Upper lobe of left lung (tissue), 6 donors: ENCODE results near the gene GABRG3. TPM values are rescaled to one million over a fixed set of nuclear protein-coding genes. Genes with fewer than 3 reads are reported as not detected.

ENCODE experiments used
- ATAC-seq, 2 donors: fragments of 200-7000 bp; cut with Tn5 transposase; one replicate each; pipeline ENCODE4 v1.9.1; 2022; ENCODE audit warnings: mild to moderate bottlenecking in 2 of 2, moderate library complexity in 2 of 2; ENCODE audit not compliant: low FRiP score in 2 of 2
- DNase-seq, 2 donors: peaks; one replicate each; pipeline ENCODE4 v3.0.0-alpha.2; 2019 to 2020
- H3K27ac ChIP-seq, 4 donors: fragments of 200-600 bp; sonication (generic); one replicate each; pipeline ENCODE4 v1.5.1; 2016 to 2019
- H3K27me3 ChIP-seq, 4 donors: fragments of 200-600 bp; sonication (generic); one replicate each; pipeline ENCODE4 v1.5.1; 2017 to 2019
- H3K36me3 ChIP-seq, 4 donors: fragments of 200-600 bp; sonication (generic); one replicate each; pipeline ENCODE4 v1.5.1; 2016 to 2019
- H3K4me1 ChIP-seq, 4 donors: fragments of 200-600 bp; sonication (generic); one replicate each; pipeline ENCODE4 v1.5.1; 2018 to 2019
- H3K4me3 ChIP-seq, 4 donors: fragments of 200-600 bp; sonication (generic); one replicate each; pipeline ENCODE4 v1.5.1; 2017 to 2019; ENCODE audit warnings: mild to moderate bottlenecking in 2 of 4, moderate library complexity in 1 of 4
- H3K9me3 ChIP-seq, 4 donors: fragments of 200-600 bp; sonication (generic); one replicate each; pipeline ENCODE4 v1.5.1; 2018 to 2019
- CTCF ChIP-seq, 6 experiments: fragments of 450-650 bp in 4 of 6; fragments of 200-600 bp in 2 of 6; sonication (generic) in 2 of 6; IDR thresholded peaks; one replicate each; pipeline ENCODE4 v1.5.1; 2016 to 2019; ENCODE audit warnings: antibody characterized with exemption in 6 of 6
- EP300 ChIP-seq, 4 donors: sonication (generic); formaldehyde crosslinking; IDR thresholded peaks; one replicate each; pipeline ENCODE4 v1.5.1; 2017; ENCODE audit warnings: antibody characterized with exemption in 4 of 4, control low read depth in 2 of 4
- POLR2A ChIP-seq, 4 donors: fragments of 450-650 bp; IDR thresholded peaks; one replicate each; pipeline ENCODE4 v1.5.1; 2016 to 2017; ENCODE audit warnings: antibody characterized with exemption in 4 of 4, mild to moderate bottlenecking in 2 of 4
- POLR2AphosphoS5 ChIP-seq, 2 donors: sonication (generic); formaldehyde crosslinking; IDR thresholded peaks; one replicate each; pipeline ENCODE4 v1.5.1; 2017; ENCODE audit warnings: antibody characterized with exemption in 2 of 2
- WGBS, 2 donors: methylation state at CpG; one replicate each; pipeline ENCODE4 v1.1.5; 2017 to 2018; 5-methylcytosine and 5-hydroxymethylcytosine counted together
- total RNA-seq, 6 donors: library from RNA; depleted of rRNA in 4 of 6; stranded (reverse); fragments of >200 nt in 4 of 6; gene quantifications; one replicate each; pipeline versions ENCODE4 v1.1.0 to v1.2.1, GENCODE V29; 2016 to 2021
- donor health status: DM: no; HTN: no; CAD: no; lungs with moderate emphysema.
- donor health status: DM: no; HTN: yes; CAD: no; lungs with severe emphysema.

Gene GABRG3
- total RNA-seq, 6 donors from 2014 or later = not detected

- ATAC-seq (no peak), DNase-seq (no peak)
- WGBS, 2 donors = 84 to 88% methylated on average over 9 of the region's 9 CpGs
- TF ChIP-seq EP300 (IDR thresholded peaks at IDR 0.05) (no peak), POLR2A (IDR thresholded peaks at IDR 0.05) (no peak), CTCF (IDR thresholded peaks at IDR 0.05) (no peak), POLR2AphosphoS5 (IDR thresholded peaks at IDR 0.05) (no peak)
- H3K27me3 ChIP-seq = no peaks in the 10 kb centered on the region
- no peaks in the 10 kb centered on the region for H3K36me3 ChIP-seq
- H3K4me3 ChIP-seq = no peak overlapping the region
- no peaks in the 10 kb centered on the region for H3K4me1 ChIP-seq
- H3K27ac ChIP-seq = no peak overlapping the region
- H3K9me3 ChIP-seq = peaks cover 0 to 7% (median 4%) of the 10 kb centered on the region in 4 donors
These were observed 92.0 kb downstream of the GABRG3 start for GRCh38 chr15:27062951-27063350.

- Histone ChIP-seq H3K27ac (no peak overlapping the region), H3K36me3 (no peaks in the 10 kb centered on the region), H3K27me3 (no peaks in the 10 kb centered on the region), H3K4me1 (no peaks in the 10 kb centered on the region), H3K4me3 (no peak overlapping the region), H3K9me3 (peaks cover 3 to 14% (median 9%) of the 10 kb centered on the region in 4 donors)
- 89 to 93% methylated on average over 7 to 12 of the region's 12 CpGs for whole genome bisulfite sequencing, 2 donors
- TF ChIP-seq EP300 (IDR thresholded peaks at IDR 0.05) (no peak), CTCF (IDR thresholded peaks at IDR 0.05) (no peak), POLR2A (IDR thresholded peaks at IDR 0.05) (no peak), POLR2AphosphoS5 (IDR thresholded peaks at IDR 0.05) (no peak)
- DNase-seq (no peak), ATAC-seq (no peak)
These were observed 93.1 kb downstream of the GABRG3 start for GRCh38 chr15:27064080-27064479.

GRCh38 chr15:27065151-27065550, 94.2 kb downstream of the GABRG3 start:
- WGBS, 2 donors = 86 to 92% methylated on average over 7 of the region's 7 CpGs
- no peaks in the 10 kb centered on the region for H3K4me1 ChIP-seq
- H3K27me3 ChIP-seq = no peaks in the 10 kb centered on the region
- DNase-seq (no peak), ATAC-seq (no peak)
- TF ChIP-seq EP300 (IDR thresholded peaks at IDR 0.05) = no peak
- no peak for TF ChIP-seq POLR2A (IDR thresholded peaks at IDR 0.05)
- no peak for TF ChIP-seq POLR2AphosphoS5 (IDR thresholded peaks at IDR 0.05)
- TF ChIP-seq CTCF (IDR thresholded peaks at IDR 0.05) = no peak
- no peak overlapping the region for H3K4me3 ChIP-seq
- H3K36me3 ChIP-seq = no peaks in the 10 kb centered on the region
- H3K9me3 ChIP-seq = peaks cover 3 to 14% (median 9%) of the 10 kb centered on the region in 4 donors
- H3K27ac ChIP-seq = no peak overlapping the region

- Histone ChIP-seq H3K4me1 (no peaks in the 10 kb centered on the region), H3K27ac (no peak overlapping the region), H3K9me3 (peaks cover 3 to 14% (median 9%) of the 10 kb centered on the region in 4 donors), H3K27me3 (no peaks in the 10 kb centered on the region), H3K4me3 (no peak overlapping the region), H3K36me3 (no peaks in the 10 kb centered on the region)
- DNase-seq = no peak
- WGBS, 2 donors = 86 to 91% methylated on average over 4 of the region's 4 CpGs
- ATAC-seq = no peak
- TF ChIP-seq POLR2AphosphoS5 (IDR thresholded peaks at IDR 0.05) (no peak), POLR2A (IDR thresholded peaks at IDR 0.05) (no peak), CTCF (IDR thresholded peaks at IDR 0.05) (no peak)
These were observed 94.8 kb downstream of the GABRG3 start for GRCh38 chr15:27065785-27066184.

GRCh38 chr15:27066446-27066845, 95.5 kb downstream of the GABRG3 start:
- ATAC-seq = no peak
- no peak overlapping the region for H3K4me3 ChIP-seq
- H3K27ac ChIP-seq = no peak overlapping the region
- no peaks in the 10 kb centered on the region for H3K27me3 ChIP-seq
- no peaks in the 10 kb centered on the region for H3K4me1 ChIP-seq
- H3K9me3 ChIP-seq = peaks cover 3 to 14% (median 9%) of the 10 kb centered on the region in 4 donors
- TF ChIP-seq EP300 (IDR thresholded peaks at IDR 0.05) (no peak), CTCF (IDR thresholded peaks at IDR 0.05) (no peak), POLR2AphosphoS5 (IDR thresholded peaks at IDR 0.05) (no peak), POLR2A (IDR thresholded peaks at IDR 0.05) (no peak)
- DNase-seq = no peak
- WGBS, 2 donors = 79 to 82% methylated on average over 2 of the region's 2 CpGs
- no peaks in the 10 kb centered on the region for H3K36me3 ChIP-seq
